NCI-H1694 treated with DMSO at 0.1 percent for 48 hours (cell line): ENCODE data around the gene RGS1.
"Not testable (repeated sequence)": the region's sequence is repeated elsewhere in the genome, so short reads cannot be mapped to it uniquely, and the experiment has no call there.

ENCODE experiments used
- DNase-seq: peaks from one replicate; lab custom pipeline; 2025; lab: John Stamatoyannopoulos, UW

RGS1 gene

GRCh38 chr1:192575499-192576189, at the start of gene RGS1:
RGS1 (plus strand) TSS chr1:192575773; CDS start chr1:192575793, 20 bp downstream.
- DNase-seq, result no peak

- DNase-seq, result no peak
Observed at GRCh38 chr1:192527111-192527795, 48.3 kb upstream of the RGS1 start.

GRCh38 chr1:192527950-192528349, 47.6 kb upstream of the RGS1 start:
- DNase-seq, result no peak

GRCh38 chr1:192529031-192529755, 46.4 kb upstream of the RGS1 start:
- DNase-seq, result no peak

- DNase-seq, result no peak
Observed at GRCh38 chr1:192529811-192530210, 45.8 kb upstream of the RGS1 start.

- DNase-seq, result no peak
Observed at GRCh38 chr1:192530254-192530653, 45.3 kb upstream of the RGS1 start.

GRCh38 chr1:192531037-192531703, 44.4 kb upstream of the RGS1 start:
- DNase-seq, result not testable (repeated sequence)

GRCh38 chr1:192534666-192535065, 40.9 kb upstream of the RGS1 start:
- no peak for DNase-seq

GRCh38 chr1:192535916-192536664, 39.5 kb upstream of the RGS1 start:
- no peak for DNase-seq

GRCh38 chr1:192538407-192539296, 36.9 kb upstream of the RGS1 start:
- no peak for DNase-seq

GRCh38 chr1:192539297-192540092, 36.1 kb upstream of the RGS1 start:
- no peak for DNase-seq

GRCh38 chr1:192543445-192543844, 32.1 kb upstream of the RGS1 start:
- DNase-seq, result no peak

- DNase-seq, result no peak
Observed at GRCh38 chr1:192545896-192546521, 29.6 kb upstream of the RGS1 start.

- DNase-seq, result no peak
Observed at GRCh38 chr1:192546596-192547190, 28.9 kb upstream of the RGS1 start.

- no peak for DNase-seq
Observed at GRCh38 chr1:192547501-192547900, 28.1 kb upstream of the RGS1 start.

GRCh38 chr1:192549937-192550336, 25.6 kb upstream of the RGS1 start:
- DNase-seq, result no peak

- peak; percentile 8 for DNase-seq
Observed at GRCh38 chr1:192550922-192551534, 24.5 kb upstream of the RGS1 start.

- DNase-seq, result no peak
Observed at GRCh38 chr1:192552760-192553191, 22.8 kb upstream of the RGS1 start.
